Breast epithelium (tissue), 3 donors: ENCODE data around the gene BFSP2.

Experiments
- POLR2A ChIP-seq: fragments of 450-650 bp; IDR thresholded peaks from one replicate; pipeline ENCODE4 v1.6.1; 2016; ENCODE audit warnings: antibody characterized with exemption, mild to moderate bottlenecking, moderate library complexity
- TF ChIP-seq, protein P1 (sequence below), 3 donors: fragments of 450-650 bp; IDR thresholded peaks; one replicate each; pipeline ENCODE4 v1.5.1; 2016 to 2017; ENCODE audit warnings: antibody characterized with exemption in 3 of 3, mild to moderate bottlenecking in 3 of 3, moderate library complexity in 3 of 3

- TF ChIP-seq, protein P1, sequence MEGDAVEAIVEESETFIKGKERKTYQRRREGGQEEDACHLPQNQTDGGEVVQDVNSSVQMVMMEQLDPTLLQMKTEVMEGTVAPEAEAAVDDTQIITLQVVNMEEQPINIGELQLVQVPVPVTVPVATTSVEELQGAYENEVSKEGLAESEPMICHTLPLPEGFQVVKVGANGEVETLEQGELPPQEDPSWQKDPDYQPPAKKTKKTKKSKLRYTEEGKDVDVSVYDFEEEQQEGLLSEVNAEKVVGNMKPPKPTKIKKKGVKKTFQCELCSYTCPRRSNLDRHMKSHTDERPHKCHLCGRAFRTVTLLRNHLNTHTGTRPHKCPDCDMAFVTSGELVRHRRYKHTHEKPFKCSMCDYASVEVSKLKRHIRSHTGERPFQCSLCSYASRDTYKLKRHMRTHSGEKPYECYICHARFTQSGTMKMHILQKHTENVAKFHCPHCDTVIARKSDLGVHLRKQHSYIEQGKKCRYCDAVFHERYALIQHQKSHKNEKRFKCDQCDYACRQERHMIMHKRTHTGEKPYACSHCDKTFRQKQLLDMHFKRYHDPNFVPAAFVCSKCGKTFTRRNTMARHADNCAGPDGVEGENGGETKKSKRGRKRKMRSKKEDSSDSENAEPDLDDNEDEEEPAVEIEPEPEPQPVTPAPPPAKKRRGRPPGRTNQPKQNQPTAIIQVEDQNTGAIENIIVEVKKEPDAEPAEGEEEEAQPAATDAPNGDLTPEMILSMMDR (IDR thresholded peaks at IDR 0.05), result no peak
- no peak for TF ChIP-seq POLR2A
Observed at GRCh38 chr3:133371676-133372075, 28.2 kb upstream of the BFSP2 start.
